Spinal cord (tissue), 10 donors: ENCODE data around the gene ST8SIA6. TPM values are rescaled to one million over a fixed set of nuclear protein-coding genes. Genes with fewer than 3 reads are reported as not detected.

ENCODE experiments used
- DNase-seq, 6 donors: peaks; one replicate each; pipeline versions ENCODE4 v3.0.0 to v3.0.0-alpha.2; 2013 to 2015; ENCODE audit warnings: low spot score in 6 of 6, low read depth in 4 of 6
- H3K27ac ChIP-seq: one replicate; pipeline ENCODE4 v1.5.1; 2013; ENCODE audit warnings: low read depth, low read length, control low read depth
- H3K27me3 ChIP-seq: one replicate; pipeline ENCODE4 v1.6.1; 2013; ENCODE audit warnings: low read length; ENCODE audit not compliant: control insufficient read depth, insufficient read depth
- H3K36me3 ChIP-seq: one replicate; pipeline ENCODE4 v1.6.1; 2013; ENCODE audit warnings: low read length; ENCODE audit not compliant: control insufficient read depth, insufficient read depth
- H3K4me1 ChIP-seq: one replicate; pipeline ENCODE4 v1.6.1; 2013; ENCODE audit warnings: low read length; ENCODE audit not compliant: control insufficient read depth, insufficient read depth
- H3K4me3 ChIP-seq: one replicate; pipeline ENCODE4 v1.5.1; 2013; ENCODE audit warnings: low read depth, low read length, control low read depth
- H3K9me3 ChIP-seq: one replicate; pipeline ENCODE4 v1.6.1; 2013; ENCODE audit warnings: low read length; ENCODE audit not compliant: control insufficient read depth, insufficient read depth
- WGBS: methylation state at CpG from one replicate; pipeline ENCODE4 v1.1.5; 2013; ENCODE audit warnings: missing lambda C conversion rate; ENCODE audit not compliant: insufficient coverage; 5-methylcytosine and 5-hydroxymethylcytosine counted together
- polyA plus RNA-seq, 2 donors: library from polyadenylated mRNA; unstranded; fragments of 120-200 nt; gene quantifications; one replicate each; pipeline ENCODE4 v1.2.1, GENCODE V29; 2013; ENCODE audit not compliant: insufficient read length in 2 of 2
- total RNA-seq, 2 donors: library from RNA; depleted of rRNA in 1 of 2; stranded (reverse); fragments of 120-200 nt in 1 of 2; fragments of >200 nt in 1 of 2; gene quantifications; one replicate each; pipeline versions ENCODE4 v1.2.3 to v1.2.4, GENCODE V29; 2013 to 2014
- donor health status: healthy.

ST8SIA6 gene
- total and polyA plus RNA-seq, 4 donors, result 9.2 to 24.3 (median 13.8) TPM

DNA sequence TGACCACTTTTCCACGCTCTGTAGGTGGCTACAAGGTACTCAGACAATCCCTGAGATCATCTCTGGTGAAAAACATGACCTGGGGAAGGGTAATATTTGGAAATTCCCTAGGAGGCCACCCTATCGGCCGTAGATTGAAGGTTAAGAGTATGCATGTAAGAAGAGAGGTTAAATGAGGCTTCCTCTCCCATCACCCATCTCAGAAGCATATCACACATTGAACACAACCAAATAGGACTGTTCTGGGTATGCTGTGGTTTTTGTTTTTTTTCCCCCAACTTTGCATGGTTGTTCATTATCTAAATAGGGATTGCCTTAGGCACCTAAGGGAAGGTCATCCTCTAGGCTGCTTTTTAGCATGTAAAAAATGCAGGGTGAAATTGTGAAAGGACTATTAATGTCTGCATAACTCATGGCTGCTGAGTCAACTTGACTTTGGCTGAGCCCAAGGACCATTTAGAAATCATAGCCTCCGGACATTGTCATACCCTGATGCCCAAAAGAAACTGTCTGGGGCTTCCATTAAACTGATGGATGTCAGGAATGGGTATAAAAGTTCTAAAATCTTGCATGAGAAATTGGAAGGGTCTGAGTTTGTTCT is 24.7 kb upstream of the ST8SIA6 start:
- H3K27ac ChIP-seq, result no peak overlapping the region
- no peaks in the 10 kb centered on the region for H3K4me1 ChIP-seq
- H3K4me3 ChIP-seq, result no peak overlapping the region
- H3K27me3 ChIP-seq, result no peaks in the 10 kb centered on the region
- H3K9me3 ChIP-seq, result peaks cover 2% of the 10 kb centered on the region
- no peaks in the 10 kb centered on the region for H3K36me3 ChIP-seq
- 100% methylated on average over 2 of the region's 4 CpGs for WGBS
- DNase-seq, result no peak

DNA sequence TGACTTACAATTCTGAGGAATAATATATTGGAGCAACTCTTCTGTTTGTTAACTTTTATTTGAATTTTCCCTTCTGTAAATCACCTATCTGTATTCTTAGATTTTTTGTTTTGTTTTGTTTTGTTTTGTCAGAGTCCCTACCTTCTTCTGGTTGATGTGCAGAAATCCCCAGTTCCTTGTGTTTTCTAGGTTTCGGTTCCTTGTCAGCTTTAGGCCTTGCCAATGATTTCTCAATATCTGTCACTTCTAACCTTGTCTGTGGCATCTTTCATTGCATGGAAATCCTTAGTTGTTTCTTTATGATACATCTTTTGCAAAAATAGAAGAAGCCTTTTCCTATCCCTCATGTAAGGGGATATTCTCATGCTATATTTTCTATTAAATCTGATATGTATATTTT is 21.7 kb upstream of the ST8SIA6 start:
- no peak for DNase-seq
- no CpG with 5 or more reads among the region's 1 CpG for WGBS

GRCh38 chr10:17475661-17476060 is 21.3 kb upstream of the ST8SIA6 start:
- no peaks in the 10 kb centered on the region for H3K9me3 ChIP-seq
- no peaks in the 10 kb centered on the region for H3K4me1 ChIP-seq
- WGBS, result 58% methylated on average over 2 of the region's 3 CpGs
- no peak overlapping the region for H3K27ac ChIP-seq
- no peaks in the 10 kb centered on the region for H3K36me3 ChIP-seq
- DNase-seq, result no peak
- no peaks in the 10 kb centered on the region for H3K27me3 ChIP-seq
- no peak overlapping the region for H3K4me3 ChIP-seq

More for the DNA sequence above, 21.7 kb upstream of the ST8SIA6 start:
- Histone ChIP-seq H3K27ac (no peak overlapping the region), H3K36me3 (no peaks in the 10 kb centered on the region), H3K4me3 (no peak overlapping the region), H3K27me3 (no peaks in the 10 kb centered on the region), H3K4me1 (no peaks in the 10 kb centered on the region), H3K9me3 (peaks cover under 1% of the 10 kb centered on the region)

DNA sequence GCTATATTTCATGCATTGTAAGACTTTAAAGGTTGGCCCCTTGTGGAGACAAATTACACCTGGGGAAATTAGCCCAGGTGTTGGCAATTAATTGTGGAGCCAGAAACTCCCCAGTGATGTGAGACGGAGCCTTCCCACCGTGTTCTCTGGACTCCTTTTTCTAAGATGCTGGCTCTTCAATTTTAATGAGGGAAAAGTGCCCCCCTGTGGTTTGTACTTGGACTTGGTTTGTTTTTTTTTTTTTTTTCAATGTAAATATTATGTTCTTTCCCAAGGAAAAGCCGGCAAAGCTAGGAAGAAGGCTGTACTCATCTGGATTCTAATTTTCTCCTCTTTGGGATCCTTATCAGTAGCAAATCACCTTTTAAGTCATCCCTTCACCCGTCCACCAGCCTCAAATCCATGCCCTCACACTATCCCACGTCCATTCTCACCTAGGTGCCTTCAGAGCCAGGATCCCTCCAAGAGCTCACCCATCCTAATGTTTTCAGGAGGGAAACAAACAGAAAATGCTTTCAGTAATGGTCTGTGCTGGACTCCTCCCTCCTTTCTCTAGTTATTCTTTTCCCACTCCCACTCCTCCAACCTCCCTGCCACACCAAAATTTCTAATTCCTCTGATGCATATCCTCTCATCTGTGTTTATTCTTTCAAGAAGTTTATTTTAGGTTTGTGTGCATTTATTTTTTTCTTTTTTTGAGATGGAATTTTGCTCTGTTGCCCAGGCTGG is 20.4 kb upstream of the ST8SIA6 start:
- Histone ChIP-seq H3K27me3 (no peaks in the 10 kb centered on the region), H3K4me1 (no peaks in the 10 kb centered on the region), H3K27ac (no peak overlapping the region), H3K36me3 (no peaks in the 10 kb centered on the region), H3K4me3 (no peak overlapping the region), H3K9me3 (no peaks in the 10 kb centered on the region)
- WGBS, result 74% methylated on average over 3 of the region's 5 CpGs
- DNase-seq, result peak in 2 of 6 donors; percentile 53 to 63

- Histone ChIP-seq H3K9me3 (no peaks in the 10 kb centered on the region), H3K27me3 (no peaks in the 10 kb centered on the region), H3K4me3 (no peak overlapping the region), H3K27ac (no peak overlapping the region), H3K4me1 (no peaks in the 10 kb centered on the region), H3K36me3 (no peaks in the 10 kb centered on the region)
- 93% methylated on average over 3 of the region's 11 CpGs for WGBS
- no peak for DNase-seq
Observed at GRCh38 chr10:17473228-17473950, 19.0 kb upstream of the ST8SIA6 start.

- Histone ChIP-seq H3K27me3 (no peaks in the 10 kb centered on the region), H3K36me3 (no peaks in the 10 kb centered on the region), H3K9me3 (no peaks in the 10 kb centered on the region), H3K27ac (no peak overlapping the region), H3K4me1 (no peaks in the 10 kb centered on the region), H3K4me3 (no peak overlapping the region)
- 83% methylated on average over 3 of the region's 3 CpGs for WGBS
- DNase-seq, result no peak
Observed at GRCh38 chr10:17472481-17473227, 18.3 kb upstream of the ST8SIA6 start.

DNA sequence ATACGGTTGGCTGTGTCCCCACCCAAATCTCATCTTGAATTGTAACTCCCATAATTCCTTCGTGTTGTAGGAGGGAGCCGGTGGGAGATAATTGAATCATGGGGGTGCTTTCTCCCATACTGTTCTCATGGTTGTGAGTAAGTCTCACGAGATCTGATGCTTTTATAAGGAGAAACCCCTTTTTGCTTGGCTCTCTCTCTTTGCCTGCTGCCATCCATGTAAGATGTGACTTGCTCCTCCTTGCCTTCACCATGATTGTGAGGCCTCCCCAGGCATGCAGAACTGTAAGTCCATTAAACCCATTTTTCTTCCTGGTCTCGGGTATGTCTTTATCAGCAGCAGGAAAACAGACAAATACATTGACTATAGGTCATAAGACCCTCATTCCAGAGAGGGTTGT is 15.9 kb upstream of the ST8SIA6 start:
- Histone ChIP-seq H3K36me3 (no peaks in the 10 kb centered on the region), H3K4me1 (no peaks in the 10 kb centered on the region), H3K4me3 (no peak overlapping the region), H3K27ac (no peak overlapping the region), H3K27me3 (no peaks in the 10 kb centered on the region), H3K9me3 (no peaks in the 10 kb centered on the region)
- no peak for DNase-seq
- 86% methylated on average over 1 of the region's 5 CpGs for WGBS

DNA sequence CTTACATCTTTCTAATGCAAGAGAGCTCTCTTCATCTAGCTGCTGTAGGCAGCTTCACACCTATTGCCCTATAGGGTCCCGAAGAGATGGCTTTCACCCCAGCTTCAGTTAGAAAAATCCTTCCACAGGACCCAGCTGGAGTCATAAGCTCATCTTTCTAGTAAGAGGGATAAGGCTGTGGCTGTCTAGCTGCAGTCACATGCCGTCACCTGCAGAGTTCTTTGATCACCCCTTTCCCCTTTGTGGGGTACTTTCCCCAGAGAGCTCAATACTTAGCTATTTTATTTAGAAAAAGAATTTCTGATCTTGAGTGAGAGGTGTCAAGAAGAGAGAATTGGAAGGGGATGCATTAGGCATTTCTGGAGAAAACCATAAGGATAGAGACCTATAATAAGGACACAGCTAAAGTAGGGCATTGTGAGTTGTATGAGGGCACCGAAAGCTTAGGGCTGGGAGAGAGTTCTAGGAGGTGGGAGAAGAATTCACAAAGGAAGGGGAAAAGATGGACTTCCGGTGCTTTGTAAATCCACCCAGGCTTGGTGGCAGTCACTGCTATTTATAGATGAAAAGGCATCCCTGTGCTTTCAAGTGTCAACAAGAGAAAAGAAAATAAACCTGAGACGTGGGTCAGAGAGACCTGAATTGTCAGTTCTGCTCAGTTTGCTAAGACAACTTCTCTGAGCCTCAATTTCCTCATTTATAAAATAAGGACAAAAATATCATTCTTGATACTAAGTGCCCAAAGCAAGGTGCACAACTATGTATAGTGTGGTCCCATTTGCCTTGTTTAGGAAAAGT is 11.1 kb upstream of the ST8SIA6 start:
- no peaks in the 10 kb centered on the region for H3K27me3 ChIP-seq
- H3K27ac ChIP-seq, result no peak overlapping the region
- WGBS, result 75% methylated on average over 2 of the region's 5 CpGs
- H3K36me3 ChIP-seq, result no peaks in the 10 kb centered on the region
- H3K9me3 ChIP-seq, result no peaks in the 10 kb centered on the region
- H3K4me1 ChIP-seq, result no peaks in the 10 kb centered on the region
- no peak overlapping the region for H3K4me3 ChIP-seq
- no peak for DNase-seq

DNA sequence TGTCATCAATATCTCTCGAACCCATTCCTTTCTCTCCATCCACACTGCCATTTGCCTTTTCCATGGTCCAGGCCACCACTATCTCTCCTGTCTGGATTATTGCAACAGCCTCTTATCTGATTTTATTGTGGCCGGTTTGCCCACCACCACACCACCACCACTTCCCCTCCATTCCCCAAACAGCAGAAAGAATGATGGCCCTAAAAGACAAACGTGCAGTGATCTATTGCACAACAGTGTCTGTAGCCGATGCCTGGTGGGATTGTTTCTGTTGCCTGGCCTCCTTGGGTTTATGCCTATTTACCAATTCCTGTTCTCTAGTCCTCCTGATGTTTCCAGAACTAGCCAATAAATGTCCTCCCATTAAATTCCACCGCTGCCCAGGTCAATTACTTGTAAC is 10.2 kb upstream of the ST8SIA6 start:
- Histone ChIP-seq H3K27ac (no peak overlapping the region), H3K4me1 (no peaks in the 10 kb centered on the region), H3K9me3 (no peaks in the 10 kb centered on the region), H3K4me3 (no peak overlapping the region), H3K27me3 (no peaks in the 10 kb centered on the region), H3K36me3 (no peaks in the 10 kb centered on the region)
- WGBS, result 98% methylated on average over 5 of the region's 5 CpGs
- DNase-seq, result no peak
